GM12872 (cell line): ENCODE measurements around the gene BACE2.

ENCODE experiments used
- CTCF ChIP-seq: IDR thresholded peaks from 3 replicates; pipeline ENCODE4 v1.5.1; 2011; ENCODE audit warnings: low read depth, mild to moderate bottlenecking, low read length, moderate library complexity; ENCODE audit not compliant: insufficient read depth

Gene BACE2

GRCh38 chr21:41228958-41229357, 61.0 kb downstream of the BACE2 start:
- TF ChIP-seq CTCF, result no peak

GRCh38 chr21:41229509-41230248, 61.7 kb downstream of the BACE2 start:
- TF ChIP-seq CTCF, result no peak

DNA sequence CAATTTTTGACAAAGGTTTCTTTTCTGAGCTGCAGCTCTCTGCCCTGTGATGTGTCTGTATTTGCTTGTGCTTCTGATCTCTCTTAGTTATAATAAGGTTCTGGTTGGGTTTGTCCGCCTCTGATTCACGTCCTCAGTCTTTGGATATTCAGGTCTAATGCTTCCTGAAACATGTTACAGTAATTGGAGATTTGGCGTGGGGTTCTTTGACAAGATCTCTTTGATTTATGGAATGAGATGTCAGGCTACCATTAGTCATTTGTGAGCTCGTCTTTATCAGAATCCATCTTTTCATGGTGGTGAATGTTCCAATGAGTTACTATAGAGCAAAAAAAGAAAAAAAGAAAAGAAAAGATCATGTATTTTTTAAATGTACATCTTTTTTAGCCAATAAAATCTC, 62.5 kb downstream of the BACE2 start:
- no peak for TF ChIP-seq CTCF

DNA sequence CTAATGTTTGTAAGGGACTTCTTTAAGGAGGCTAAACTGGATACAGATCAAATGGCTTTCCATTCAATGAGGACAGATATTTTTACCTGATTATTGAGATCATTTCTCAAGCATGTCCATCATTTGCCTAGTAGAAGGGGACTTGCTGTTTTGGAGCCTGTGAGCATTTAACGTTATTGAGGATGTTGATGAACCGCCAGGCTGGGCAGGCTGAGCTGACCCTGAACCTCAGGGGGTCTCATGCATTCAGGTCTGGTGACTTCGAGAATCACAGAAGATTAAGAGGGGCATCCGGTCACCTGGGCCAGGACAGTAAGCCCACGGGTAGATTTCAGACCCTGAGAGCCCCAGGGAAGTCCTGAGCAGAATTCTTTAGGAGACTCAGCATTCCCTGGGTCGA, 63.1 kb downstream of the BACE2 start:
- TF ChIP-seq CTCF, result no peak

GRCh38 chr21:41232013-41232412, 64.1 kb downstream of the BACE2 start:
- TF ChIP-seq CTCF, result no peak

GRCh38 chr21:41233916-41234315, 66.0 kb downstream of the BACE2 start:
- no peak for TF ChIP-seq CTCF

DNA sequence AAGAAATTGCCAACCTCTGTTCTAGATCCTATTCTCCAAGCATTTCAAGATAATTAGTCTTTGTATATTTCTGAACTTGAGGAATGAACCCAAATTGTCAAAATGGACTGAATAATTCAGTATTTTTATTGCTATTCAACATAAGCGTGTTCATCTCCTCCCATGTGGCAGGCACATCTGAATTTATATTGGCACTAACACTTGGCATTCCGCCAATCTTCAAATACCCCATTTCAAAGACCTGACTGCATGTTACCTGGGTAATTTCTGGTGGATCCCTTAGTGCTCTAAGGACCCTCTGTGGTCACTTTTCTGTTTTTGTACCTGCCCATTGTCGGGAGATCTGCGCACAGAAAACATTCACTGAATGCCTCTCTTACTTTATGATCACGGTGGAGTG, 66.6 kb downstream of the BACE2 start:
- TF ChIP-seq CTCF, result no peak
